HG03095 (cell line): Measurements from ENCODE around the gene TNFRSF4.

ENCODE experiments used
- ATAC-seq: cut with Tn5 transposase; IDR thresholded peaks from one replicate; pipeline ENCODE4 v1.9.1; 2021; ENCODE audit warnings: moderate library complexity; ENCODE audit not compliant: unreplicated experiment

TNFRSF4 gene

DNA sequence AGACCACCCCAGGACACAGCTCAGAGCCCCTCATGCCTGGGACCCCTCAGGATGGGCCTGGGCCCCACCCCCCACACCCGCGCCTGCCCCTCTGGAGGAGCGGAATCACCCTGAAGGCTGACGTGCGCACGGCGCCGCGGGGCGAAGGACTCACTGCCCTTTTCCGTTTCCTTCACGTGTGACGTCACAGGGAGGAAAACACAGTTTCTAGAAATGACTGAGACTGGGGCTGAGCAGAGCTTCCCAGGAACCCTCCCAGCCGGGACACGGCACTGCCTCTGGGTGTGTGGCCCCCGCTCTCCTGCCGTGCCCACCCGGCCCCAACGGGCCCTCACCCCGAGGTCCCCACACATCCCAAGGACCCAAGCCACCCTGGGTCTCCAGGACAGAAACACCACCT, 5.4 kb upstream of the TNFRSF4 start:
- ATAC-seq = no peak

GRCh38 chr1:1218524-1219200, 4.7 kb upstream of the TNFRSF4 start:
- ATAC-seq = no peak

- ATAC-seq = no peak
Measured at GRCh38 chr1:1217621-1218523, 3.9 kb upstream of the TNFRSF4 start.

DNA sequence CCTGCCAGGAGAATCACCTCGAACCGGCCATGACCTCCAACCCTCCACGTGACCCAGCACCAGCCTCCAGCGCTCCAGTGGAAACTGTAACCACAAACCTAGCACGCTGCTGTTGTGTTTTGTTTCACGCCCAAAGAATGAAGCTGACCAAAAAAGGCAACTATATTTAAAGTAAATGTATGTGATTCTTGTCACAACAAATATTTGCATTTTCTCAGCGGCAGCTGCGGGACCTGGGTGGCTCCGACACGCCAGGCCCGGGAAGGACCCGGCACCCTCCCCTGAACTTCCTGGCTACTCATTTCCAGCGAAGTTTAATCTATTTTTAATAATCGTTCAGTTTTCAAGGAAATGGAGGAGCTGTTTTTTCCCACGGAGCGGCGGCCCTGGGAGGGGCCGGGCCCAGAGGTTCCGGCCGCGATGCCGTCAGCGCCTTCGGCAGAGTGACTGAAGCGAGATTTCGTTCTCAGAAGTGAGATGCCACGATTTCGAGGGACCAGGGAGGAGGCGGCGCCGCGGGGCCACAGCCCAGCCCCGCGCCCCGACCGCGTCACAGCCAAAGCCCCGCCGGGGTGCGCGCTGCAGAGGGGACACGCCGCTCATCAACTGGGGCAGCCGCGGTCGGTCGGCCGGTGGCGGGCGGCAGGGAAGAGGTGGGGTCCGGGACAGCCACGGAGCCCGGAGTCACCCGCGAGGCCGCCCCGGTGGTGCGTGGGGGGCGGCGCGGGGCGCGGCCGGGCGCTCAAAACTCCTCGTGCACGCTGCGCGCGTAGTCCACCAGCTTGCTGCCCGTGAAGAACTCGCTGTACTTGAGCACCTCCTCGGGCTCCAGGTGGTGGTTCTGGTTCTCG, 3.0 kb upstream of the TNFRSF4 start:
- no peak for ATAC-seq

DNA sequence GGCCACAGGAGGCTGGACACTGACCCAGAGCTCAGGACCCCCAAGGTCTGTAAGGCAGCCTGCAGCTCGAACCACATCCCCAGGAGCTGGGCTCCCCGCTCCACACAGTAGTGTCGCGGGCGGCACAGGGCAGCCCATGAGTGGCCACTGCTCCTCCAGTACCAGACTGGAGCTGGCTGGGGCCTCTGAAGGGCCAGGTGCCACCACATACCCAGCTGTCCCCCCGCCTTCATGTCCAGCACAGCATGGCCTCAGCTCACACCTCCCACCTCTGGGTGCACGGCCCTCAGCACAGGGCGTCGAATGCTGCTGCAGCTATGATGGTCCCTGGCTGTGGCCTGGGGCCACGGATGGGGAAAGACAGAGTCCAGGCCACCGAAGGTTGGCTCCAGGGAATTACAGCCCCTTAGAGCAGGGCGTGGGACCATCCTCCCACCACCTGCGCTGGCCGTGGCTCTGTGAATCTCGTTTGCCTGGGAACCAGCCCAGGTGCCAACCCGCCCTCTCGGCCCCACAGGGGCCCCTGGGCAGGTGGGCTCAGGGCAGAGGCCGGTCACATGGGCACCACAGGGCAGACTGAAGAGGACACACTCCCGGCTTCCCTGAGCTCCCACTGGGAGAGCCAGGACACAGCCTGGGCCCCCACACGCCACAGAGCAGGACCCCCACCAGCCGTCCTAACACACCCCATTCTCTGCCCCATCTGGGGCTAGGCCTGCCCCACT, 2.1 kb upstream of the TNFRSF4 start:
- no peak for ATAC-seq

GRCh38 chr1:1215080-1215676, 1.2 kb upstream of the TNFRSF4 start:
- ATAC-seq = no peak

- ATAC-seq = no peak
Measured at GRCh38 chr1:1212780-1213344, 1.1 kb downstream of the TNFRSF4 start.

- ATAC-seq = no peak
Measured at GRCh38 chr1:1211541-1212441, 2.2 kb downstream of the TNFRSF4 start.

DNA sequence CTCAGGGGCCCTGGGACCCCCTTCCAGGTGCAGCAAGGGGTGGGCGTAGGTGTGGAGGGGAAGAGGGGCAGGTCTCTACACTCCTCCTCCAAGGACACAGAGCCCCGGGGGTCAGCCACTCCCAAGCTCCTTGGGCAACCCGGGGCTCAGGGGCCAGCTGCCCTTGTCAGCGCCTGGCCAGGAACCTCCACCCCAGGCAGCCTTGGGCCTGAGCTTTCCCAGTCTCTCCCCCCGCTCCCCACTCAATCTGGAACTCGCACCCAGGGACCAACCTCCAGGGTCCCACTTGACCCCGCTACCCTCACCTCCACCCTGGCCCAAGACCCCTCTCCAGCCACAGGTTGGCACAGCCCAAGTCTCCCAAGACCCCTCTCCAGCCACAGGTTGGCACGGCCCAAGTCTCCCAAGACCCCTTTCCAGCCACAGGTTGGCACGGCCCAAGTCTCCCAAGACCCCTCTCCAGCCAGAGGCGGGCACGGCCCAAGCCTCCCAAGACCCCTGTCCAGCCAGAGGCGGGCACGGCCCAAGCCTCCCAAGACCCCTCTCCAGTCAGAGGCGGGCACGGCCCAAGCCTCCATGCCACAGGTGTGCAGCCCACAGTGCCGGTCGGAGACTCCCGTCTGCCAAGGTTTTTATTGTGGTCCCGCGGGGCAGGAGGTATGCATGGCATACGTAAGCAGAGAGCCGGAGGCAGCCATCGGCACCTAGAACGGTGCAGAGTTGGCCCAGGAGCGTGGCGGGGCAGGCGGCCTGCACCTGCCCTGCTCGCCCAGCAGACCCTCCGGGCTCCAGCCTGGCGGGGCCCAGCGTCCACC, 3.0 kb downstream of the TNFRSF4 start:
- no peak for ATAC-seq

- no peak for ATAC-seq
Measured at GRCh38 chr1:1208713-1209433, 5.1 kb downstream of the TNFRSF4 start.

DNA sequence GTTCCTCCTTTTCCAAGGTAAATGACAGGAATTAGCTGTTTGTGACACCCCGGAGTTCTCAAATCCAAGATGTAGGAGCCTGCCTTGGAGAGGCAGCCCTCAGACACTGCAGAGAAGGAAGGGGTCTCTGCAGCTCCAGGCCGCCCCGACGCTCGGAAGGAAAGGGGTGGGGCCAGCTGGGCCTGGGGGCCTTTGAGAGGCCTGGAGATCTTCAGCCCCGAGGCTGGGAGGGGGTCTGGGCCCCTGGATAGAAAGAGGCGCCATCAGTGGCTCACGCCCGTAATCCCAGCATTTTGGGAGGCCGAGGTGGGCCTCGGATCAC, 6.4 kb downstream of the TNFRSF4 start:
- no peak for ATAC-seq

GRCh38 chr1:1206966-1207531, 6.9 kb downstream of the TNFRSF4 start:
- no peak for ATAC-seq

- ATAC-seq = no peak
Measured at GRCh38 chr1:1206376-1206965, 7.5 kb downstream of the TNFRSF4 start, which contains the start of gene TNFRSF18. Gene TNFRSF18 (minus strand): TSS chr1:1206592. CDS start chr1:1206571, 21 bp downstream.

- ATAC-seq = no peak
Measured at GRCh38 chr1:1205769-1206375, 8.1 kb downstream of the TNFRSF4 start.

DNA sequence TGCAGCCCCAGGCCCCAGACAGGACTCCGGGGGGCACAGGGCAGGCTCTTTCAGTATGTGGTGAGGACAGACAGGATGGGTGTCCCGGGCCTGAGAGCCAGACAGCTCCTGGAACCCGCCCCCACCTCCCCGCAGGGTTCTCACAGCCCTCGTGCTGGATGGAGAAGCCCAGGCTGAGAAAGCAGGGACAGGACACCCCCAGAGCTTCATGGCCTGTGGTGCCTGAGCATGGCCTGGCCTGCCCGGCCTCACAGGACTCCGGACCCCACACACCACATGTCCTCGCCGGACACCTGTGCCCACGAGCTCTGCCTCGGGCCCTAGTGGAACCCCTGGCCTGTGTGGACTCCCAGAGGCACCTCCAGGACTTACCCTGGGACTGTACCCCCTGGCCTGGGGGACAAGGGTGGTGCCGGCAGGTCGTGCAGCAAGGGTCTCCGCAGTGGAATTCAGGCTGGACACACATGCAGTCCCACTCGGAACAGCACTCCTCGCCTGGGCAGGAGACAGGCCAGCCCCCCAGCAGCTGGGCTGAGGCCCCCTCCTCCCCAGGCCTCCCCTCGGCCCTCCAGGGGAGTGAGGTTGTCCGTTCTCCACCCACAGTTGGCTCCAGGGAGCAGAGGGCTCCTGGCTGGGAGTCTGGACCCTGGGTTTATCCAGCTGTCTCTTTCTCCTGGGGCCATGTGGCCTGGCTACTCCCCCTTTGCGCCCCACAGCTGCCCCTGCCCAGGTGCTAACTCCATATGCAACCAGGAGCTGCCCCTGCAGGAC, 8.8 kb downstream of the TNFRSF4 start:
- ATAC-seq = no peak
